ENCODE results near the gene WDR3.

GRCh38 chr1:118013938-118014337, 84.4 kb downstream of the WDR3 start:
- TF ChIP-seq CTCF (conservative IDR thresholded peaks at IDR 0.05; ENCODE audit: low read depth in 2 of 2) (no peak), CREB1 (CRISPR knock-in tag; IDR thresholded peaks at IDR 0.05; ENCODE audit: low read depth) (no peak), POLR2AphosphoS5 (IDR thresholded peaks at IDR 0.05; ENCODE audit: low read depth) (no peak), EZH2 (IDR thresholded peaks at IDR 0.05; ENCODE audit: low read depth, unreplicated experiment) (no peak), EZH2phosphoT487 (IDR thresholded peaks at IDR 0.05; ENCODE audit: unreplicated experiment) (no peak), REST (IDR thresholded peaks at IDR 0.05; ENCODE audit: unreplicated experiment) (no peak)
- TF ChIP-seq, protein P1, sequence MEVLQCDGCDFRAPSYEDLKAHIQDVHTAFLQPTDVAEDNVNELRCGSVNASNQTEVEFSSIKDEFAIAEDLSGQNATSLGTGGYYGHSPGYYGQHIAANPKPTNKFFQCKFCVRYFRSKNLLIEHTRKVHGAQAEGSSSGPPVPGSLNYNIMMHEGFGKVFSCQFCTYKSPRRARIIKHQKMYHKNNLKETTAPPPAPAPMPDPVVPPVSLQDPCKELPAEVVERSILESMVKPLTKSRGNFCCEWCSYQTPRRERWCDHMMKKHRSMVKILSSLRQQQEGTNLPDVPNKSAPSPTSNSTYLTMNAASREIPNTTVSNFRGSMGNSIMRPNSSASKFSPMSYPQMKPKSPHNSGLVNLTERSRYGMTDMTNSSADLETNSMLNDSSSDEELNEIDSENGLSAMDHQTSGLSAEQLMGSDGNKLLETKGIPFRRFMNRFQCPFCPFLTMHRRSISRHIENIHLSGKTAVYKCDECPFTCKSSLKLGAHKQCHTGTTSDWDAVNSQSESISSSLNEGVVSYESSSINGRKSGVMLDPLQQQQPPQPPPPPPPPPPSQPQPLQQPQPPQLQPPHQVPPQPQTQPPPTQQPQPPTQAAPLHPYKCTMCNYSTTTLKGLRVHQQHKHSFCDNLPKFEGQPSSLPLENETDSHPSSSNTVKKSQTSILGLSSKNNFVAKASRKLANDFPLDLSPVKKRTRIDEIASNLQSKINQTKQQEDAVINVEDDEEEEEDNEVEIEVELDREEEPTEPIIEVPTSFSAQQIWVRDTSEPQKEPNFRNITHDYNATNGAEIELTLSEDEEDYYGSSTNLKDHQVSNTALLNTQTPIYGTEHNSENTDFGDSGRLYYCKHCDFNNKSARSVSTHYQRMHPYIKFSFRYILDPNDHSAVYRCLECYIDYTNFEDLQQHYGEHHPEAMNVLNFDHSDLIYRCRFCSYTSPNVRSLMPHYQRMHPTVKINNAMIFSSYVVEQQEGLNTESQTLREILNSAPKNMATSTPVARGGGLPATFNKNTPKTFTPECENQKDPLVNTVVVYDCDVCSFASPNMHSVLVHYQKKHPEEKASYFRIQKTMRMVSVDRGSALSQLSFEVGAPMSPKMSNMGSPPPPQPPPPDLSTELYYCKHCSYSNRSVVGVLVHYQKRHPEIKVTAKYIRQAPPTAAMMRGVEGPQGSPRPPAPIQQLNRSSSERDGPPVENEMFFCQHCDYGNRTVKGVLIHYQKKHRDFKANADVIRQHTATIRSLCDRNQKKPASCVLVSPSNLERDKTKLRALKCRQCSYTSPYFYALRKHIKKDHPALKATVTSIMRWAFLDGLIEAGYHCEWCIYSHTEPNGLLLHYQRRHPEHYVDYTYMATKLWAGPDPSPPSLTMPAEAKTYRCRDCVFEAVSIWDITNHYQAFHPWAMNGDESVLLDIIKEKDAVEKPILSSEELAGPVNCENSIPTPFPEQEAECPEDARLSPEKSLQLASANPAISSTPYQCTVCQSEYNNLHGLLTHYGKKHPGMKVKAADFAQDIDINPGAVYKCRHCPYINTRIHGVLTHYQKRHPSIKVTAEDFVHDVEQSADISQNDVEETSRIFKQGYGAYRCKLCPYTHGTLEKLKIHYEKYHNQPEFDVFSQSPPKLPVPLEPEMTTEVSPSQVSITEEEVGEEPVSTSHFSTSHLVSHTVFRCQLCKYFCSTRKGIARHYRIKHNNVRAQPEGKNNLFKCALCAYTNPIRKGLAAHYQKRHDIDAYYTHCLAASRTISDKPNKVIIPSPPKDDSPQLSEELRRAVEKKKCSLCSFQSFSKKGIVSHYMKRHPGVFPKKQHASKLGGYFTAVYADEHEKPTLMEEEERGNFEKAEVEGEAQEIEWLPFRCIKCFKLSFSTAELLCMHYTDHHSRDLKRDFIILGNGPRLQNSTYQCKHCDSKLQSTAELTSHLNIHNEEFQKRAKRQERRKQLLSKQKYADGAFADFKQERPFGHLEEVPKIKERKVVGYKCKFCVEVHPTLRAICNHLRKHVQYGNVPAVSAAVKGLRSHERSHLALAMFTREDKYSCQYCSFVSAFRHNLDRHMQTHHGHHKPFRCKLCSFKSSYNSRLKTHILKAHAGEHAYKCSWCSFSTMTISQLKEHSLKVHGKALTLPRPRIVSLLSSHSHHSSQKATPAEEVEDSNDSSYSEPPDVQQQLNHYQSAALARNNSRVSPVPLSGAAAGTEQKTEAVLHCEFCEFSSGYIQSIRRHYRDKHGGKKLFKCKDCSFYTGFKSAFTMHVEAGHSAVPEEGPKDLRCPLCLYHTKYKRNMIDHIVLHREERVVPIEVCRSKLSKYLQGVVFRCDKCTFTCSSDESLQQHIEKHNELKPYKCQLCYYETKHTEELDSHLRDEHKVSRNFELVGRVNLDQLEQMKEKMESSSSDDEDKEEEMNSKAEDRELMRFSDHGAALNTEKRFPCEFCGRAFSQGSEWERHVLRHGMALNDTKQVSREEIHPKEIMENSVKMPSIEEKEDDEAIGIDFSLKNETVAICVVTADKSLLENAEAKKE (CRISPR knock-in tag; IDR thresholded peaks at IDR 0.05): no peak
- TF ChIP-seq, protein P2, sequence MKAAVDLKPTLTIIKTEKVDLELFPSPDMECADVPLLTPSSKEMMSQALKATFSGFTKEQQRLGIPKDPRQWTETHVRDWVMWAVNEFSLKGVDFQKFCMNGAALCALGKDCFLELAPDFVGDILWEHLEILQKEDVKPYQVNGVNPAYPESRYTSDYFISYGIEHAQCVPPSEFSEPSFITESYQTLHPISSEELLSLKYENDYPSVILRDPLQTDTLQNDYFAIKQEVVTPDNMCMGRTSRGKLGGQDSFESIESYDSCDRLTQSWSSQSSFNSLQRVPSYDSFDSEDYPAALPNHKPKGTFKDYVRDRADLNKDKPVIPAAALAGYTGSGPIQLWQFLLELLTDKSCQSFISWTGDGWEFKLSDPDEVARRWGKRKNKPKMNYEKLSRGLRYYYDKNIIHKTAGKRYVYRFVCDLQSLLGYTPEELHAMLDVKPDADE (IDR thresholded peaks at IDR 0.05): no peak

Data from GM23338 (cell line).